IgD-negative memory B cell (primary cell): ENCODE results near the gene COL5A3. TPM values are rescaled to one million over a fixed set of nuclear protein-coding genes. Genes with fewer than 3 reads are reported as not detected.
"Not testable (repeated sequence)": the region's sequence is repeated elsewhere in the genome, so short reads cannot be mapped to it uniquely, and the experiment has no call there.

Source experiments
- H3K27ac Mint-ChIP-seq, 3 donors: one replicate each; pipeline ENCODE4 v1.8.0; 2020 to 2022; ENCODE audit warnings: mild to moderate bottlenecking in 3 of 3, mixed read lengths in 3 of 3, moderate library complexity in 1 of 3
- H3K27me3 Mint-ChIP-seq: one replicate; pipeline ENCODE4 v1.8.0; 2021; ENCODE audit warnings: mixed read lengths
- H3K36me3 Mint-ChIP-seq: one replicate; pipeline ENCODE4 v1.8.0; 2020; ENCODE audit warnings: mild to moderate bottlenecking, mixed read lengths
- H3K4me1 Mint-ChIP-seq, 3 donors: one replicate each; pipeline ENCODE4 v1.8.0; 2020 to 2022; ENCODE audit warnings: mixed read lengths in 3 of 3, mild to moderate bottlenecking in 1 of 3
- H3K4me3 Mint-ChIP-seq, 4 donors: one replicate each; pipeline ENCODE4 v1.8.0; 2020 to 2022; ENCODE audit warnings: mild to moderate bottlenecking in 4 of 4, mixed read lengths in 4 of 4, moderate library complexity in 3 of 4
- H3K9me3 Mint-ChIP-seq, 3 donors: one replicate each; pipeline ENCODE4 v1.8.0; 2020 to 2021; ENCODE audit warnings: mixed read lengths in 3 of 3, mild to moderate bottlenecking in 1 of 3
- polyA plus RNA-seq: library from polyadenylated mRNA; unstranded; fragments of 300-500 nt; fragmentation: Illumina TruSeq; gene quantifications from one replicate; pipeline ENCODE4 v1.2.3, GENCODE V29; 2021

Gene COL5A3
- polyA plus RNA-seq, 1 donor from 2014 or later = not detected

DNA sequence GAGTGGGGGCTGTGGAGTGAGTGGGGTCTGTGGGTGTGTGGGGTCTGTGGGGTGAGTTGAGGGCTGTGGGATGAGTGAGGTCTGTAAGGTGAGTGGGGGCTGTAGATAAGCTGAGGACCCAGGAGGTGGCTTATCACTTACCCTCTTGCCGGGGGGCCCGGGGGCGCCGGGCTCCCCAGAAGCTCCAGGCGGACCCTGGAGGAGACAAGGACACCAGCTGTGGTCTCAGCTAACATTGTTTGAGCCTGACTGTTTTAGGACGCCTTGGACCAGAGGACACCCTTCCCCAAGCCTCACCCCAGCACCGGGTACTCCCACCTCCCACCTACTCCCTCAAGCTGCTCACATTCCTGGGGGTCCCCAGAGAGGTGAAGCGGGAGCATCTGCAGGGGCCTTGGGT, 39.8 kb downstream of the COL5A3 start:
- Mint-ChIP-seq H3K4me1 (no peaks in the 10 kb centered on the region), H3K36me3 (no peaks in the 10 kb centered on the region), H3K4me3 (no peak overlapping the region), H3K27ac (no peak overlapping the region), H3K27me3 (peaks cover 26% of the 10 kb centered on the region), H3K9me3 (peaks cover 0 to 10% (median 2%) of the 10 kb centered on the region in 3 donors)

DNA sequence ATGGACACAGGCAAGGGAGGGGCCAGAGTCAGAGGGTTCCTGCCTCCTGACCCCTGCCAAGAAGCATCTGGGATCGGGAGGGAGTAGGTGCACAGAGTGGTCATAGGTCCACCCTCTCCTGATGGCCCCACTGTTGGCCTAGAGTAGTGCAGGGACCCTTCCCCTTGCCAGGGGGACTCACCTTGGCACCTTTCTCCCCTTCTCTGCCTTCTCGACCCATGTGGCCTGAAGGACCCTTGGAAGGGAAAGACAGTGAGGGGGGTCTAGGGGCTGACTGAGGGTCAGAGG, 40.7 kb downstream of the COL5A3 start:
- Mint-ChIP-seq H3K4me3 (no peak overlapping the region), H3K27ac (no peak overlapping the region), H3K9me3 (peaks cover 0 to 10% (median 2%) of the 10 kb centered on the region in 3 donors), H3K36me3 (no peaks in the 10 kb centered on the region), H3K4me1 (no peaks in the 10 kb centered on the region), H3K27me3 (peaks cover 29% of the 10 kb centered on the region)

DNA sequence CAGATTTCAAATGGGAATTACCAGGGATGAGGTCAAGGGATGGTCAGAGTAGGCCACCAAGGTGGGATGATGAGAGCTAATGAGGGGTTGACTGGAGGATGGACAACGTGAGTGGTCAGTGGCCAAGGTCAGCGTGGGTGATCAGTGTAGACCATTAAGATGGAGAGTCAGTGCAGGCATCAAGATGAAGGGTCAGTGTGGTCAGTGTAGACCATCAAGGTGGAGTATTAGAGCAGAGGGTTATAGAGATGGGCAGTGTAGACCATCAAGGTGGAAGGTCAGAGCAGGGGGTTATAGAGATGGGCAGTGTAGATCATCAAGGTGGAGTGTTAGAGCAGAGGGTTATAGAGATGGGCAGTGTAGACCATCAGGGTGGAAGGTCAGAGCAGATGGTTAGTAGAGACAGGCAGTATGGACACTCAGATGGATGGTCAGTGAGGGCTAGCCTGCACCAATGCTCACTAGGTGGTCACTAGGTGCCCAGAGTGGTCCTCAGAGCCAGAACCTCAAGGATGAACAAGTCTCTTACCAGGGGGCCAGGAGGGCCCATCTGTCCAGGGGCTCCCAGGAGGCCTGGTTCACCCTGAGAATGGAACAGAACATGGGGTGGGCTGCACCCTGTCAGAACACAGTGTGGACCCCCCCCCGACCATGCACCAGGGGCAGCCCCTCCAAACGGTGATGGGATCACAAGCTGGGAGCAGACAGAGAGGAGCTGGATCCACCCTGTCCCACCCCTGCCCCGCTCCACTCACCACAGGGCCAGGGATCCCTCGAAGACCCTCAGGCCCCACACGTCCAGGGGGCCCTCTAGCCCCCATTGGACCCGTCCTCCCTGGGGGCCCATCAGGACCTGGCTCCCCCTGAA, 41.2 kb downstream of the COL5A3 start:
- no peaks in the 10 kb centered on the region for H3K36me3 Mint-ChIP-seq
- peak overlapping the region in 1 of 3 donors; percentile 79 for H3K27ac Mint-ChIP-seq
- H3K9me3 Mint-ChIP-seq = peaks cover 0 to 10% (median 2%) of the 10 kb centered on the region in 3 donors
- H3K4me1 Mint-ChIP-seq = no peaks in the 10 kb centered on the region
- no peak overlapping the region for H3K4me3 Mint-ChIP-seq
- H3K27me3 Mint-ChIP-seq = peaks cover 29% of the 10 kb centered on the region

DNA sequence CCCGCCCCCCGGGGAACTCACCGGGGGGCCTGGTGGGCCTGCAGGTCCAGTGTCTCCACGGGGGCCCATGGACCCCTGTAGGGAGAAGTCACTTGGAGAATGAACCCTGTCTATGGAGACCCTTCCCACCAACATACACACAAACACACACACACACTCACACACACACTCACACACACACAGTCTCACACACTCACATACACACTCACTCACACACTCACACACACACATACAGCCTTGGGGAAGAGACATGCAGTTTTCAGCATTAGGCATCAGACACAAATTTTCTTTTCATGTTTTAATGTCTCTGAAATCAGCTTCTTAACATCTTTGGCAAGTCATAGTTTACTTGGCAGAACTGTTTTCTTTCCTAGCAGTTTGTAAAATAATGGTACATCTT, 43.0 kb downstream of the COL5A3 start:
- Mint-ChIP-seq H3K4me3 (no peak overlapping the region), H3K27ac (no peak overlapping the region), H3K4me1 (no peaks in the 10 kb centered on the region), H3K27me3 (peaks cover 34% of the 10 kb centered on the region), H3K36me3 (no peaks in the 10 kb centered on the region), H3K9me3 (peaks cover 0 to 10% (median 2%) of the 10 kb centered on the region in 3 donors)

DNA sequence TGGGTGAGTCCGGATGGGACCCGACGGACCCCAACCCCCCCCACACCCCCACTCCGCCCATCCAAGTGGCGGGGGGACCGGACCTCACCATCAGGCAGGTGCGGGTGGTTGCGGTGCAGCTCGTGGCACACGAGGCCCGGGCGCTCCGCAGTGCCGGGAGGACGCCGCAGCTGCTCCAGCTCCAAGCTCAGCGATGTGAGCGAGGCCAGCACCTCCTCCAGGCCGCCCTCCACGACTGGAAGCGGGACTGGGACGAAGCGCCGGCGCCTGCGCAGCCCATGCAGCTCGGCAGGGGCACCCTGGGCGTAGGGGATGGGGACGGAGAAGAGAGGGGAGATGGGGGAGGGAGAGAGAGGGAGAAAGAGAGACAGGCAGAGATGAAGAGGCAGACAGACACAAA, 43.9 kb downstream of the COL5A3 start:
- no peak overlapping the region for H3K4me3 Mint-ChIP-seq
- no peaks in the 10 kb centered on the region for H3K36me3 Mint-ChIP-seq
- peaks cover 0 to 10% (median 0%) of the 10 kb centered on the region in 3 donors for H3K9me3 Mint-ChIP-seq
- no peaks in the 10 kb centered on the region for H3K4me1 Mint-ChIP-seq
- peaks cover 34% of the 10 kb centered on the region for H3K27me3 Mint-ChIP-seq
- H3K27ac Mint-ChIP-seq = no peak overlapping the region

DNA sequence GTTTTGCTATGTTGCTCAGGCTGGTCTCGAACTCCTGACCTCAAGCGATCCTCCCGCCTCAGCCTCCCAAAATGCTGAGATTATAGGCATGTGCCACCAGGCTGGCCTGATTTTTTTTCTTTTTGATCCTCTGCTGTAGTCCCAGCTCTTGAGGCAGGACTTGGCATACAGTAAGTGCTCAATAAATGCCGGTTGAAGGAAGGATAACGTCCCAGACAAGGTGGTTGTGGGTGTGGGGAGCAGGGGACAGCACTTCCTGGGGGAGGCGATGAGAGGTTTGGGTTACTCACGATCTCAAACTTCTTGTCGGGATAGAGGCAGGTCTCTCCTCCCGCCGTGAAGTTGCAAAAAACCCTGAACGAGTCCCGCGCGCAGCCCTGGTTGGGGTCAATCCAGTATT, 44.3 kb downstream of the COL5A3 start:
- Mint-ChIP-seq H3K36me3 (no peaks in the 10 kb centered on the region), H3K27ac (no peak overlapping the region), H3K4me1 (no peaks in the 10 kb centered on the region), H3K9me3 (peaks cover 0 to 10% (median 0%) of the 10 kb centered on the region in 3 donors), H3K27me3 (peaks cover 34% of the 10 kb centered on the region), H3K4me3 (no peak overlapping the region)

DNA sequence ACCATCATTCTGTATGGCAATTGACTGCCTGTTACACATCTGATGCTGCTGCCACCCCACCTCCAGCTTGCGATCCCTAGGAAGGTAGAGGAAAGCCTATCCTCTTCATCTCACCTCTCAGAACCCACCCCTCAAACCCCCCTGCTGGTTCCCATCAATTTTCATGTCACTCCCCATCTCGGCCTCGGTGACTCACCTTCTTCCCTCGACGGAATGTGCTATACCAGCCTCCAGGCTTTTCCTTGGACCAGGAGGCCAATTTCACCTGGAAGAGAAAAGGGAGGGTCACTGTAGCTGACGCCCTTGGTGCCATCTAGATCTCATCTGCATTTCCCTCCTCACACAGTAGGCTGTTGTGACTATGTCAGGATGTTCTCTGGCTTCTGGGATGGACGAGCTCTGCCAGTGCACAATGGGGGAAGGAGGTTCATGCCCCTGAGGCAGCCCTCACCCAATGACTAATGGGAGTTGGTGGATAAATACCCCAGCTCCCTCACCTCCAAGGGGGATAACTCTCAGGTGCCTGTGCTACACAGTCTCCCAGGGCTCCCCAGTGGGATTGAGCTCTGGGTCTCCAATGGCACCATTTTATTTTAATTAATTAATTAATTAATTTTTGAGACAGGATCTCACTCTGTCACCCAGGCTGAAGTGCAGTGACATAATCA, 47.5 kb downstream of the COL5A3 start:
- Mint-ChIP-seq H3K27me3 (peaks cover 24% of the 10 kb centered on the region), H3K36me3 (no peaks in the 10 kb centered on the region), H3K27ac (no peak overlapping the region), H3K4me1 (no peaks in the 10 kb centered on the region), H3K4me3 (no peak overlapping the region), H3K9me3 (peaks cover 0 to 4% (median 0%) of the 10 kb centered on the region in 3 donors)

DNA sequence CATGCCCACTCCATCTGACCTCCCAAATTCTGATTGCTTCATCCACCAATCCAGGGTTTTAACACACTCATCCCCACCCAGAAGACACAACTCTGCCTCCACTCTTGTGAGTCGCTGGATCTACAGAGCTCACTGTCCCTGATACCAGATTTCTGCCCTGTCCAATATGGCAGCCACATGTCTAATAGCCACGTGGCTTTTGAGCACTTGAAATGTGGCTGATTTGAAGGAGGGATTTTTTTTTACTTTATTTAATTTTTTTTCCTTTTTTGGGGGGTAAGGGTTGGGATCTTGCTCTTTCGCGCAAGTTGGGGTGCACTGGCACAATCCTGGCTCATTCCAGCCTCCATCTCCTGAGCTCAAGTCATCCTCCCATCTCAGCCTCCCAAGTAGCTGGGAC, 49.2 kb downstream of the COL5A3 start:
- Mint-ChIP-seq H3K36me3 (no peaks in the 10 kb centered on the region), H3K27ac (no peak overlapping the region), H3K4me1 (no peaks in the 10 kb centered on the region), H3K9me3 (peaks cover 0 to 2% (median 0%) of the 10 kb centered on the region in 3 donors), H3K4me3 (no peak overlapping the region), H3K27me3 (peaks cover 22% of the 10 kb centered on the region)

DNA sequence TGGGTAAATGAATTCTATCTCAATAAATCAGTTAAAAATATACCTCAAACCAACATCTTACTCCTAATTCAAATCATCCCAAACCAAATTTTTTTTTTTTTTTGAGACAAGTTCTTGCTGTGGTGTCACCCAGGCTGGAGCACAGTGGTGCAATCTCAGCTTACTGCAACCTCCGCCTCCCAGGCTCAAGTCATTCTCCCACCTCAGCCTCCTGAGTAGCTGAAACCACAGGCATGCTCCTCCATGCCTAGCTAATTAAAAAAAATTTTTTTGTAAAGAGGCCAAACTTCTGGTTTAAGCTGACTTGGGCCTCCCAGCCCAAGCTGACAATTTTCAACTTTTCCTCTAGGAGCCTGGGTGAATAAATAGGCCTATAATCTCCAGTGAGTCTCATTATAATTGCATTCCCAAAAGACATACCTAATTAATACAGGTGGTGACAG, 51.9 kb downstream of the COL5A3 start:
- Mint-ChIP-seq H3K27ac (no peak overlapping the region), H3K9me3 (no peaks in the 10 kb centered on the region), H3K36me3 (no peaks in the 10 kb centered on the region), H3K4me1 (no peaks in the 10 kb centered on the region), H3K4me3 (no peak overlapping the region), H3K27me3 (peaks cover 10% of the 10 kb centered on the region)

DNA sequence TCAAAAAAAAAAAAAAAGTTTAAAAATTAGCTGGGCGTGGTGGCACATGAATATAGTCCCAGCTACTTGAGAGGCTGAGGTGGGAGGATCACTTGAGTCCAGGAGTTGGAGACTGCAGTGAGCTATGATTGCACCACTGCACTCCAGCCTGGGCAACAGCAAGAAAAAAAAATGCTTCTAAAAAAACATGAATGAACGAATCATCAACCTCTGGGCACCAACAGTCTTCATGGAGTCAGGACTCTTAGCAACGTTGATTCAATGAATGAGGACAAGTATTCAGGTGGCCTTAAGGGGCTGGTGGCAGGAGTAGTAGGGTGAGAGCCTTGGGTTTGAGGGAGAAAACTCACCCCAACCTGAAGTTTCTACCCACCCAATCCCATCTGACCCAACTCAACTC, 53.3 kb downstream of the COL5A3 start:
- Mint-ChIP-seq H3K4me3 (no peak overlapping the region), H3K27ac (no peak overlapping the region), H3K36me3 (no peaks in the 10 kb centered on the region), H3K4me1 (no peaks in the 10 kb centered on the region), H3K27me3 (peaks cover 10% of the 10 kb centered on the region), H3K9me3 (no peaks in the 10 kb centered on the region)

DNA sequence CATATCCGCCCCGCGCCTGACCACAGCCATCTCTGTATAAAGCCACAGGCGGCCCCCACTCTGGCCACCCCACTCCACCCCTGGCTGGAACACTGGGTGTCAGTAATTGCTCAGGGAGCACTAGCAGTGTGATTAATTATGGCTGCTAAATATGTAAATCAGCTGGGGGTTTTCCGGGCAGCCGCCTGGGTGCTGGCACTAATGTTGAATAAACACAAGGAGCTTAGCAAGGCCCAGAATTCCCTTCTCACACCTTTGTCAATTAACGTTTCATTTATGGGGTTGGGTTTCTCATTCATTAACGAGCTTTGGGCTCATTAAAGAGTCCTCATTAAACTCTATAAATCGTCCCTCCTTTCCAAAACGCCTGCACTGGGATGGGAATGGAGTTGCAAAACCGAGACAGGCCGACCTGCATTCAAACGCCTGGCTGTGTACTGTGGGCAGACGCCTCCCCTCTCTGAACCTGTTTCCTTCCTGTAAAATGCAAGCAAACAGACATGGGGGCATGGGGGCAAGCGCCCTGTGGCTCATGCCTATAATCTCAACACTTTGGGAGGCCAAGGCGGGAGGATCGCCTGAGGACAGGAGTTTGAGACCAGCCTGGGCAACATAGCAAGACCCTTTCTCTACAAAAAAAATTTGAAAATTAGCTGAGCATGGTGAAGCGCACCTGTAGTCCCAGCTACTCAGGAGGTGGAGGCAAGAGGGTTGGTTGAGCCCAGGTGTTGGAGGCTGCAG, 56.3 kb downstream of the COL5A3 start:
- no peaks in the 10 kb centered on the region for H3K36me3 Mint-ChIP-seq
- H3K27me3 Mint-ChIP-seq = peaks cover 12% of the 10 kb centered on the region
- no peaks in the 10 kb centered on the region for H3K9me3 Mint-ChIP-seq
- no peak overlapping the region for H3K4me3 Mint-ChIP-seq
- H3K27ac Mint-ChIP-seq = no peak overlapping the region
- no peaks in the 10 kb centered on the region for H3K4me1 Mint-ChIP-seq

DNA sequence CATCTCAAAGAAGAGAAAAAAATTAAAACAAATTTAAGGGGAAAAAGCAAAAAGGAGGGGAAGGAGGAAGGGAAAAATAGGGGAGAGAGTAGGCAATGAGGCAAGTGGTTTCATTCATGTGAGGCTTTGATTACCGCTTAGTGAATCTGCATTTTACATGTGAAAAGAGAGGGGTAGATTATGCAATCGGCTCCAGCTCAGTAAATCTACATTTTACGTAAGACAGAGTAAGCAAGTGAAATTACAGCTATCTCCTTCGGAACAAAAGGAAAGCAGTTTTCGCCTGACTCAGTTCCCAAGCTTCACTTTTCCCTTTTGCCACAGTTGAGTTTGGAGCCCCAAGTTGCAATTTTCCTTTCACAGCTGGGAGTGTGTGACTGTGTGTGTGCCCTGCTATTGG, 58.0 kb downstream of the COL5A3 start:
- Mint-ChIP-seq H3K27ac (no peak overlapping the region), H3K4me3 (no peak overlapping the region), H3K4me1 (no peaks in the 10 kb centered on the region), H3K9me3 (no peaks in the 10 kb centered on the region), H3K36me3 (no peaks in the 10 kb centered on the region), H3K27me3 (peaks cover 9% of the 10 kb centered on the region)

DNA sequence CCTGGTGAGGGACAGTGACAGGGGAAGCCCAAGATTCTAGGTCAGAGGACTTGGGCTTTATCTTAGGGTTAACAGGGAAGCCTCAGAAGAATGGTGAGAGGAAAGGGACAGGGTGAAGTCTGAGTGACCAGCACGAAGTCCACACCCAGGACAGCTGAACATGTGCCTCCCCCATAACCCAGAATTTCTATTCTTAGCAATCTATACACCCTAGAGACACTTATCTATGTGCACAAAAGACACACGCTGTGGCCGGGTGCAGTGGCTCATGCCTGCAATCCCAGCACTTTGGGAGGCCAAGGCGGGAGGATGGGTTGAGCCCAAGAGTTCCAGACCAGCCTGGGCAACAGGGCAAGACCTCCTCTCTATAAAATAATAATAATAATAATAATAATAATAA, 62.9 kb downstream of the COL5A3 start:
- H3K4me3 Mint-ChIP-seq = no peak overlapping the region
- H3K36me3 Mint-ChIP-seq = peaks cover 1% of the 10 kb centered on the region
- H3K4me1 Mint-ChIP-seq = peaks cover 0 to 3% (median 0%) of the 10 kb centered on the region in 3 donors
- H3K9me3 Mint-ChIP-seq = peaks cover 0 to 5% (median 0%) of the 10 kb centered on the region in 3 donors
- H3K27ac Mint-ChIP-seq = no peak overlapping the region
- H3K27me3 Mint-ChIP-seq = peaks cover 9% of the 10 kb centered on the region

DNA sequence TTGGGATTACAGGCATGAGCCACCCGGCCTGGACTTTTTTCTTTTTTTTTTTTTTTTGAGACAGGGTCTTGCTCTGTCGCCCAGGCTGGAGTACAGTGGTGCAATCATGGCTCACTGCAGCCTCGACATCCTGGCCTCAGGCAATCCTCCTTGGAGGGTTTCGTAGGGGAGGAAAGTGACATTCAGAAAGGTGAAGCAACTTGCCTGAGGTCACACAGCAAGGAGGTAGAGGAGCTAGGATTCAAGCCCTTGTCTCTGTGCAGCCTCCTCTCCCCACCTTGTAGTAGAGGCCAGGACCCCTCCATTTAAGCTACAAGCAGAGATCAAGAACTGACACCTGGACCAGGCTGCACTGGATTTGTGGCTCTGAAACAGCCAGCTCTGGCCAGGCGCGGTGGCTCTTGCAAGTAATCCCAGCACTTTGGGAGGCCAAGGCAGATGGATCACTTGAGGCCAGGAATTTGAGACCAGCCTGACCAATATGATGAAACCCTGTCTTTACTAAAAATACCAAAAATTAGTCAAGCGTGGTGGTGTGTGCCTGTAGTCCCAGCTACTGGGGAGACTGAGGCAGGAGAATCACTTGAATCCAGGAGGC, 63.7 kb downstream of the COL5A3 start:
- H3K4me3 Mint-ChIP-seq = peak overlapping the region in 1 of 4 donors; percentile 58
- not testable (repeated sequence) for H3K36me3 Mint-ChIP-seq, H3K4me1 Mint-ChIP-seq, H3K27ac Mint-ChIP-seq, H3K9me3 Mint-ChIP-seq
- H3K27me3 Mint-ChIP-seq = peaks cover 11% of the 10 kb centered on the region
